HepG2 (cell line): ENCODE measurements around the gene TCEA3. TPM values are rescaled to one million over a fixed set of nuclear protein-coding genes. Genes with fewer than 3 reads are reported as not detected.

Experiments used
- ATAC-seq: fragments of 200-7000 bp; cut with Tn5 transposase; 3 replicates; pipeline ENCODE4 v1.9.1; 2020; ENCODE audit warnings: mild to moderate bottlenecking, moderate library complexity
- BruUV-seq: library from RNA; stranded (reverse); fragments of 400-500 nt; replicated peaks from 2 replicates; lab custom pipeline; 2021; lab: Mats Ljungman, UMichigan
- CTCF ChIA-PET: fragments of 300-600 bp; formaldehyde crosslinking; extraction: SDS; loops from one replicate; lab custom pipeline; 2021; ENCODE audit warnings: low total read pairs, inconsistent platforms, low intra/inter-chr PET ratio; lab: Yijun Ruan, JAX
- POLR2A ChIA-PET: fragments of 350-600 bp; sonication (Branson Sonifier 250); formaldehyde crosslinking; loops from one replicate; lab custom pipeline; 2020; ENCODE audit warnings: antibody characterized with exemption, inconsistent platforms; lab: Yijun Ruan, JAX
- DNase-seq: peaks from one replicate; pipeline ENCODE4 v3.0.0-alpha.2; 2015; ENCODE audit warnings: low spot score
- FAIRE-seq: peaks from 3 replicates; lab custom pipeline; 2011; peaks lifted over from hg19 to GRCh38; lab: Jason Lieb, UNC
- H2AFZ ChIP-seq: one replicate; pipeline ENCODE4 v1.6.1; 2011; ENCODE audit warnings: low read length, inconsistent platforms
- H3K27ac ChIP-seq: fragments of 300-600 bp; 3 replicates; pipeline ENCODE4 v1.8.0; 2011; ENCODE audit warnings: mixed run types, mild to moderate bottlenecking, mixed read lengths, low read length, inconsistent platforms; ENCODE audit not compliant: insufficient read depth; ENCODE audit errors: extremely low read length
- H3K27me3 ChIP-seq, 2 experiments: fragments of 200-600 bp in 1 of 2; 2 replicates in 1 of 2; 3 replicates in 1 of 2; pipeline versions ENCODE4 v1.6.0 to v1.8.0; 2011; ENCODE audit warnings: low read length in 2 of 2, mild to moderate bottlenecking in 2 of 2, moderate library complexity in 2 of 2, inconsistent platforms in 1 of 2; ENCODE audit not compliant: insufficient read depth in 2 of 2, control insufficient read depth in 1 of 2
- H3K36me3 ChIP-seq, 2 experiments: fragments of 200-600 bp in 1 of 2; replicated peaks in 1 of 2; 2 replicates in 1 of 2; 3 replicates in 1 of 2; pipeline versions ENCODE4 v1.5.1 to v1.8.0; 2011; ENCODE audit warnings: low read length in 2 of 2, inconsistent platforms in 1 of 2; ENCODE audit not compliant: insufficient read depth in 2 of 2, control insufficient read depth in 1 of 2
- H3K4me1 ChIP-seq: 2 replicates; pipeline ENCODE4 v1.5.1; 2012; ENCODE audit warnings: low read length, inconsistent platforms; ENCODE audit not compliant: insufficient read depth
- H3K4me2 ChIP-seq: 2 replicates; pipeline ENCODE4 v1.6.0; 2011; ENCODE audit warnings: low read depth, low read length, inconsistent platforms
- H3K4me3 ChIP-seq, 3 experiments: fragments of 200-600 bp in 1 of 3; sonication (generic), shearing (Covaris generic) in 1 of 3; replicated peaks in 1 of 3; 2 replicates each; pipeline ENCODE4 v1.5.1; 2011 to 2016; ENCODE audit warnings: low read length in 3 of 3, inconsistent platforms in 2 of 3, low read depth in 2 of 3, mild to moderate bottlenecking in 2 of 3, control low read depth in 1 of 3, mixed read lengths in 1 of 3; ENCODE audit not compliant: insufficient read depth in 1 of 3
- H3K79me2 ChIP-seq: one replicate; pipeline ENCODE4 v1.6.1; 2011; ENCODE audit warnings: low read length, inconsistent platforms; ENCODE audit not compliant: insufficient read depth
- H3K9ac ChIP-seq: 2 replicates; pipeline ENCODE4 v1.6.0; 2011; ENCODE audit warnings: mild to moderate bottlenecking, low read depth, low read length, inconsistent platforms; ENCODE audit not compliant: insufficient read depth
- H3K9me3 ChIP-seq: 2 replicates; pipeline ENCODE4 v1.5.1; 2012; ENCODE audit warnings: mild to moderate bottlenecking, low read length
- H4K20me1 ChIP-seq: 2 replicates; pipeline ENCODE4 v1.6.0; 2011; ENCODE audit warnings: inconsistent platforms, mild to moderate bottlenecking, low read length, moderate library complexity; ENCODE audit not compliant: insufficient read depth
- RARA ChIP-seq: IDR thresholded peaks from 2 replicates; pipeline ENCODE4 v1.6.1; 2016; ENCODE audit warnings: missing genetic modification reagents, missing compliant biosample characterization
- SUZ12 ChIP-seq: fragments of 150-350 bp; IDR thresholded peaks from 2 replicates; pipeline ENCODE4 v1.6.1; 2014; ENCODE audit warnings: low read depth, low read length
- TCF7 ChIP-seq: sonication (generic); IDR thresholded peaks from 2 replicates; pipeline ENCODE4 v1.6.1; 2016; ENCODE audit warnings: antibody characterized with exemption, low read depth
- TP53 ChIP-seq: sonication (generic); formaldehyde crosslinking; conservative IDR thresholded peaks from 2 replicates; pipeline ENCODE4 v1.4.0; 2020; ENCODE audit warnings: missing genetic modification reagents
- TRIM24 ChIP-seq: sonication (generic); formaldehyde crosslinking; IDR thresholded peaks from 2 replicates; pipeline ENCODE4 v1.8.0; 2022; ENCODE audit warnings: mild to moderate bottlenecking, missing genetic modification reagents
- ZNF292 ChIP-seq: sonication (generic); formaldehyde crosslinking; IDR thresholded peaks from 2 replicates; pipeline ENCODE4 v1.8.1; 2022; ENCODE audit warnings: mild to moderate bottlenecking, low read depth, missing genetic modification reagents, borderline replicate concordance
- ZNF367 ChIP-seq: sonication (generic); formaldehyde crosslinking; IDR thresholded peaks from 2 replicates; pipeline ENCODE4 v1.4.0; 2020; ENCODE audit warnings: missing genetic modification reagents, borderline replicate concordance
- ZNF431 ChIP-seq: sonication (generic); formaldehyde crosslinking; IDR thresholded peaks from 2 replicates; pipeline ENCODE4 v1.9.0; 2022; ENCODE audit warnings: missing genetic modification reagents, low read depth, mild to moderate bottlenecking, borderline replicate concordance
- ZNF629 ChIP-seq: sonication (generic); formaldehyde crosslinking; conservative IDR thresholded peaks from 2 replicates; pipeline ENCODE4 v1.5.0; 2020; ENCODE audit warnings: missing genetic modification reagents
- WGBS: methylation state at CpG from one replicate; pipeline ENCODE4 v1.1.6; 2017; ENCODE audit warnings: low lambda C conversion rate; 5-methylcytosine and 5-hydroxymethylcytosine counted together
- in situ Hi-C: cut with HindIII; loops from 2 replicates; pipeline ENCODE4 v1.10.0; 2017; ENCODE audit warnings: low pct_unique_long_range_greater_than_20kb; ENCODE audit not compliant: extremely low pct_ligation_motif_present
- intact Hi-C: fragments of 100-400 bp; cut with micrococcal nuclease; formaldehyde crosslinking; loops from one replicate; pipeline ENCODE4 v1.10.0; 2022; ENCODE audit not compliant: unreplicated experiment
- polyA plus RNA-seq, 8 experiments: library from polyadenylated mRNA; depleted of rRNA in 3 of 8; stranded (reverse) in 7 of 8; unstranded in 1 of 8; fragments of >200 nt; fragmentation: Illumina TruSeq in 4 of 8; extraction: Trizol in 4 of 8; gene quantifications; 2 replicates each; pipeline versions ENCODE4 v1.2.1 to v1.2.3, GENCODE V29; 2011 to 2016; ENCODE audit warnings: low read depth in 4 of 8, missing spikeins in 1 of 8, mixed read lengths in 1 of 8; ENCODE audit not compliant: insufficient read depth in 1 of 8
- total RNA-seq, 5 experiments: library from RNA; depleted of rRNA; stranded (reverse); fragments of >200 nt; fragmentation: Illumina TruSeq; extraction: Trizol; gene quantifications; 2 replicates each; pipeline ENCODE4 v1.2.3, GENCODE V29; 2016; ENCODE audit warnings: low read depth in 1 of 5

Gene TCEA3
- total and polyA plus RNA-seq, 2 of the 13 experiments (the other 11 are each of a cell fraction or from before 2014, with no cell fraction given) = 55.5 to 84.6 TPM

DNA sequence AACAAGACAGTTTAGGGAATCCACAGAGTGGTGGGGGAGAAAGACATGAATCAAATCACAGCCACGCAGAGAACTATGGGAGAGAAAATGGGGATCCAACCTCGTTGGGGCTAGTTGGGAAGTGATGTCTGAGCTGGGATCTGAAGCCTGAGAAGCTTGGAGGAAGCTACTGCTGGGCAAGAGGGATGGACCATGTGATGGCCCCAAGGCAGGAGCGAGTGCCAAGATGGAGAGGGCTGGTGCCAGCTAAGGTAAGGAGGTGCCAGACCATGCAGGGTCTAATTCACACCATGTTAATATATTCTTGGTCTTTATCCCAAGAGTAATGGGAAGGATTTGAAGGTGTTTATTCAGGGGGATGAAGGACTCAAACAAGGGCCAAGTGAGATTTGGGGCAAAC, 18.2 kb upstream of the TCEA3 start:
- Histone ChIP-seq H3K27me3 (no peaks in the 10 kb centered on the region), H2AFZ (no peak overlapping the region), H3K27ac (no peak overlapping the region), H3K4me3 (no peak overlapping the region), H3K9ac (no peak overlapping the region), H3K4me1 (peaks cover 11% of the 10 kb centered on the region), H3K79me2 (no peaks in the 10 kb centered on the region), H3K36me3 (peaks cover 11 to 35% of the 10 kb centered on the region in 2 experiments; a peak in 4 of 5 replicates), H4K20me1 (no peaks in the 10 kb centered on the region), H3K9me3 (no peaks in the 10 kb centered on the region), H3K4me2 (no peak overlapping the region)
- 90% methylated on average over 3 of the region's 3 CpGs for WGBS
- intact Hi-C loops = no loop called here
- ChIA-PET POLR2A (no interaction called here), CTCF (no interaction called here)
- no peak for TF ChIP-seq TRIM24 (CRISPR knock-in tag)
- no peak for TF ChIP-seq TP53
- no peak for TF ChIP-seq ZNF367 (CRISPR knock-in tag)
- no peak for TF ChIP-seq SUZ12
- no peak for TF ChIP-seq ZNF292 (CRISPR knock-in tag)
- TF ChIP-seq ZNF431 (CRISPR knock-in tag) = no peak
- FAIRE-seq (no peak), DNase-seq (no peak), ATAC-seq (no peak)
- in situ Hi-C loops = no loop called here
- no TSS peak for BruUV-seq

- in situ Hi-C loops = no loop called here
- peaks cover 11% of the 10 kb centered on the region for H3K4me1 ChIP-seq
- H3K27me3 ChIP-seq = no peaks in the 10 kb centered on the region
- H3K9ac ChIP-seq = no peak overlapping the region
- H3K4me3 ChIP-seq = no peak overlapping the region
- intact Hi-C loops = no loop called here
- BruUV-seq = no TSS peak
- H3K36me3 ChIP-seq = peaks cover 11 to 41% of the 10 kb centered on the region in 2 experiments; a peak in 4 of 5 replicates
- 95% methylated on average over 8 of the region's 8 CpGs for WGBS
- ATAC-seq = no peak
- DNase-seq = no peak
- ChIA-PET CTCF (no interaction called here), POLR2A (interaction anchor here (1.6 kb wide), 1 partner anchor 97 kb away, joined by 5 read pairs; the partner anchor contains the start of gene HNRNPR)
- no peaks in the 10 kb centered on the region for H3K79me2 ChIP-seq
- no peak overlapping the region for H3K27ac ChIP-seq
- no peak overlapping the region for H2AFZ ChIP-seq
- H3K4me2 ChIP-seq = no peak overlapping the region
- H4K20me1 ChIP-seq = no peaks in the 10 kb centered on the region
- no peak for FAIRE-seq
- TF ChIP-seq RARA (CRISPR knock-in tag) (no peak), ZNF629 (CRISPR knock-in tag) (peak; percentile 73), TCF7 (no peak)
- no peaks in the 10 kb centered on the region for H3K9me3 ChIP-seq
Measured at GRCh38 chr1:23441446-23442148, 17.0 kb upstream of the TCEA3 start.
